Neural progenitor cell (in vitro differentiated cells): ENCODE data around the gene FREM1.

Experiments used
- CTCF ChIP-seq: fragments of 200-600 bp; sonication (generic); IDR thresholded peaks from 2 replicates; pipeline ENCODE4 v1.5.1; 2017; ENCODE audit warnings: antibody characterized with exemption, mild to moderate bottlenecking
- EZH2 ChIP-seq: fragments of 200-600 bp; sonication (generic); IDR thresholded peaks from 2 replicates; pipeline ENCODE4 v1.6.1; 2017; ENCODE audit warnings: antibody characterized with exemption, mild to moderate bottlenecking, moderate library complexity

GRCh38 chr9:14936491-14936890 is 26.3 kb upstream of the FREM1 start:
- no peak for TF ChIP-seq CTCF
- TF ChIP-seq EZH2, result no peak
